Measurements from ENCODE around the gene RNPEPL1.
A peak's percentile ranks its signal among the peaks of the same experiment; 100 is the strongest.

Gene RNPEPL1

GRCh38 chr2:240566203-240567136, 1.8 kb upstream of the RNPEPL1 start:
- DNase-seq: peak; percentile 46

- no peak for DNase-seq
These were observed 980 bp upstream of the RNPEPL1 start for GRCh38 chr2:240567137-240567871.

- no peak for DNase-seq
These were observed 616 bp downstream of the RNPEPL1 start for GRCh38 chr2:240568678-240569522.

GRCh38 chr2:240569523-240569997, 1.3 kb downstream of the RNPEPL1 start:
- DNase-seq: no peak

- DNase-seq: no peak
These were observed 1.8 kb downstream of the RNPEPL1 start for GRCh38 chr2:240569998-240570530.

GRCh38 chr2:240570531-240571313, 2.4 kb downstream of the RNPEPL1 start:
- DNase-seq: no peak

- no peak for DNase-seq
These were observed 3.2 kb downstream of the RNPEPL1 start for GRCh38 chr2:240571314-240571973.

GRCh38 chr2:240572141-240573031, 4.1 kb downstream of the RNPEPL1 start:
- DNase-seq: no peak

- no peak for DNase-seq
These were observed 4.8 kb downstream of the RNPEPL1 start for GRCh38 chr2:240573071-240573515.

GRCh38 chr2:240573516-240574385, 5.5 kb downstream of the RNPEPL1 start:
- DNase-seq: no peak

GRCh38 chr2:240574386-240575100, 6.3 kb downstream of the RNPEPL1 start:
- no peak for DNase-seq

GRCh38 chr2:240575101-240575965, 7.0 kb downstream of the RNPEPL1 start:
- DNase-seq: no peak

- no peak for DNase-seq
These were observed 7.8 kb downstream of the RNPEPL1 start for GRCh38 chr2:240576036-240576435.

- DNase-seq: no peak
These were observed 8.3 kb downstream of the RNPEPL1 start for GRCh38 chr2:240576436-240577205.

- DNase-seq: no peak
These were observed 9.2 kb downstream of the RNPEPL1 start for GRCh38 chr2:240577281-240578109.

- DNase-seq: no peak
These were observed 9.8 kb downstream of the RNPEPL1 start for GRCh38 chr2:240578110-240578450.

All from NCI-H2029 treated with DMSO at 0.1 percent for 48 hours (cell line).